GM19043 (cell line): ENCODE results near the gene NDST4.

Experiments
- ATAC-seq: cut with Tn5 transposase; IDR thresholded peaks from one replicate; pipeline ENCODE4 v1.9.1; 2021; ENCODE audit warnings: low read depth; ENCODE audit not compliant: unreplicated experiment

Gene NDST4

GRCh38 chr4:114921191-114921590 lies 192.2 kb downstream of the NDST4 start:
- no peak for ATAC-seq

DNA sequence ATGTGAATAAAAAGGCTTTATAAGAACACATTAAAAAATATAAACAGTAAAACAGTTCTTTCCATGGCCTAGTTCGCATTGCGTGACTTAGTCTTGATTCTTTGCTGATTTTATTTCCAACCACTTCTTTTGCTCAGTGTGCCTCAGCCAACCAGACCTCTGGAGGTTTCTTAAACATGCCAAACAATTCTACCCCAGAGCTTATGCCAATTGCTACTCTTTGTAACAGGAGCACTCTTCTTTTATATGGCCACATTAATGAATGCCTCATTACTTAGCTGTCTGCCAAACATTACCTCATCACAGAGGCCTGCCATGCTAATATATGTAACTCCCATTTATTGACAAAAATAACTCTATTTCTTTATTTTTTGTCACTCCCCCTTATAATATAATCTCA lies 202.3 kb downstream of the NDST4 start:
- no peak for ATAC-seq

DNA sequence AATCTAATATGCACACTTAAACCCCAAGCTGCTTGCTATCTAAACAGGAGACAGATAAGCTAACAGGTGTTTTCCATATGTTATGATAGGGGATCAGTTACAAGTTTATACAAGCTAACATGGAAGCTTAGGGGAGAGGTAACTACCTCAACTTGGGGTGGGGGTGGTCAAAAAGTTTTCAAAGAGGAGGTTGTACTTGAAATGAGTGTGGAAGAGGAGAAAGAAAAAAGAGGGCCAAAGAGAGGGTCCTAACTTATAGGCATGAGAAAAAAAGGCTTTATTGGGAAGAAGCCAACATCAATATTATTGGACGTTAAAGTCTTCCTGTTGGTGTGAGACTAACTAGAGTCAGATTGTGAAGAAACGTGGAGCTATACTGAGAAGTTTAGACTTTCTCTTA lies 205.9 kb downstream of the NDST4 start:
- ATAC-seq, result no peak

- no peak for ATAC-seq
Observed at GRCh38 chr4:114905017-114905416, 208.4 kb downstream of the NDST4 start.

DNA sequence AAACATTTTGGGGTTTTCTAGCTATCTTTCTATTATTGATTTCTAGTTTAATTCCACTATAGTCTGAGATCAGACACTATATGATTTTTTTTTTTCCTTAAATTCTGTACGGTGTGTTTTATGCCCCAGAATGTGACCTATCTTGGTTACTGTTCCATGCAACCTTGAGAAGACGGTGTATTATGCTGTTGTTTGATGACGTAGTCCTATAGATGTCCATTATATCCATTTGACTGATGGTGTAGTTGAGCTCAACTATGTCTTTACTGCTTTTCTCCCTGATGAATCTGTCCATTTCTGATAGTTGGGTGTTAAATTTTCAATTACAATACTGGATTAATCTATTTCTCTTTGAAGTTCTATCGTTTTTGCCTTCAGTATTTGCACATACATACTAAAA lies 212.5 kb downstream of the NDST4 start:
- ATAC-seq, result no peak

- ATAC-seq, result no peak
Observed at GRCh38 chr4:114890773-114891172, 222.6 kb downstream of the NDST4 start.

GRCh38 chr4:114886761-114887160 lies 226.7 kb downstream of the NDST4 start:
- no peak for ATAC-seq

- ATAC-seq, result no peak
Observed at GRCh38 chr4:114883641-114884040, 229.8 kb downstream of the NDST4 start.

GRCh38 chr4:114879916-114880669 lies 233.3 kb downstream of the NDST4 start:
- ATAC-seq, result no peak

GRCh38 chr4:114875630-114876029 lies 237.8 kb downstream of the NDST4 start:
- ATAC-seq, result no peak

DNA sequence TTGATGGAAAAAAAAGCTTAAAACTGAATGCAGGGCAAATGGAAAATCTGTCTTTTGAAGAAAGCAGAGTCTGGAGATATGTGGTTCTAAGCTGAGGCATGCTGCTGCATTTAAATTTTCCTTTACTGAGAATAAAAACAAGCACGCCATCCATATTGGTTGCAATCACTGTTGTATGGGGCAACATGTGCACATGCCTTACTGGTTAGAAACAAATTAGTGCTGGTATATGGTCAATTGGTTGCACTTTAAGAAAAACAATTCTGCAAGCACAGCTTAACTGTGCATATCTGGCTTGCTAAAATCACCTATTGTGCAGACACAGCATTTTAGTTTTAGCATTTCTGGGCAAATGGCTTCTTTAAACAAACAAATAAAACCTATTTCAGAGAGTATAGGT lies 239.1 kb downstream of the NDST4 start:
- no peak for ATAC-seq

- ATAC-seq, result no peak
Observed at GRCh38 chr4:114870987-114871386, 242.4 kb downstream of the NDST4 start.

- no peak for ATAC-seq
Observed at GRCh38 chr4:114866901-114867670, 246.3 kb downstream of the NDST4 start.

GRCh38 chr4:114864060-114864459 lies 249.4 kb downstream of the NDST4 start:
- ATAC-seq, result no peak

DNA sequence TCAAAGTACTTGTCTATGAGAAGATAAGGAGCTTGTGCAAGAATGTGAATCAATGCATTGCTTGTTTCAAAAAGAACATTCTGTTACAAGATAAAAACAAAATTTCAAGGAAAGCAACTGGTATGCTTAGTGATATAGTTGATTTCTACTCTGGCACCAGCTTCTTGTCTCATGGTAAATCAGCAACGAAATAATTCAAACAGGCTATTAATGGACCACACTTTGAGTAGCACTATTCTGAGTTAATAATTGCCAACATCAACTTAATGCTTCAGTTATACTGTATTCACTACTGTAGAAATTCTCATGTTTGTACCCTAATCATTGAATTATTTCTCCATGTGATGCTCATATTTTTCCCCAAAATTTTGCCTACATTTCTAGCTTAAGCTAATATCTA lies 252.6 kb downstream of the NDST4 start:
- no peak for ATAC-seq

- no peak for ATAC-seq
Observed at GRCh38 chr4:114857831-114858230, 255.6 kb downstream of the NDST4 start.

- no peak for ATAC-seq
Observed at GRCh38 chr4:114839986-114840385, 273.4 kb downstream of the NDST4 start.

DNA sequence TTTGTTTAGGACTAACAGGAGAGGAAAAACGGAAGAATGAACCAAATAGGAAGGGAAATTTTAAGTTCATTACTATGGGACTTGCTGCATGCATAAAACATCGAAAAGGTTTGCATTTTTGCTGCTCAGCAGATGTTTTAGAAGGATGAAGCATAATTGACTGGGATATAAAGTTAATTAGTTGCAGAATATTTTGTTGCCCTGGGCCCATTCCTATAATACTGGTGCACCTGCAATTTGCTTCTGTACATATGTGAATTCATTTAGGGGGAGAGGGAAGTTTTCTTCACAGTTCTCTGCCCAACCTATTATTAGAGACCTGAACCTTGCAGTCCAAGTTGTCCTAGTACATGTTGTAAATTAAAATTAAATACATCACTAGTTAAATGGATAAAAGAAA lies 282.8 kb downstream of the NDST4 start:
- ATAC-seq, result no peak

DNA sequence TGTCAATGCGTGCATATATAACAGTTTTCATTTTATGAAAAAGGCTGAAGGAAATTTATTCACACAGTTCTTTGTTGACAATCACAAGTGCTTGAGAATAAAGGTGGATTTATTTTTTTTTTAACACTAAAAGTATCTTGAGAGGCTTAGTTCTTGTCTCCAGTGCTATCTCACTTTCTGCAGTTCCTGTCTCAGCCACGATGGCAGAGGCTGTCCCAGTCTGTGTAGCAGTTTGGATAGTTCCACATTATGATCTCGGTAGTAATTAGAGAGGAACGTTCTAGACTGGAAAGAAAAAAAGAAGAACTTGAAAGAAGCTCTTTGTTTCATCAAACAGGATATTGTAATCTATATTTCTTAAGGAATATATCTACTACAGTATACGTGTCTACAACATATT lies 285.8 kb downstream of the NDST4 start:
- ATAC-seq, result no peak

DNA sequence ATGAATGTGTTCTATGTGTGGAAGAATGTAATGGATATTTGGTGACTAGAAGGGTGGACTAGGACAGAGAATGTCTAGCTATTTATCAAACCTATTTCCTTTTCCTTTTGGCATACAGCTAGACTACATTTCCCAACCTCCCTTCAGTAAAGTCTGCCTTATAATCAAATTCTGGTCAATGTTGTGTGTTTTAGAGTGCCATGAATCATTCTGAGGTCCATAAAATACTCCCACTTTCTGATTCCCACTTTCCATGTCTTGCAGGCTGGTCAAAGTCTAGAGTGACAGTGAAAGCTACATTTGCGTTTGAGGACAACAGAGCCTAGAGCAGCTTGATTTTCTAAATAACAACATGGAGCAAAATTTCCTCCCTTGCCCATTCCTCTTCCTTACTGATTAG lies 297.7 kb downstream of the NDST4 start:
- ATAC-seq, result no peak

DNA sequence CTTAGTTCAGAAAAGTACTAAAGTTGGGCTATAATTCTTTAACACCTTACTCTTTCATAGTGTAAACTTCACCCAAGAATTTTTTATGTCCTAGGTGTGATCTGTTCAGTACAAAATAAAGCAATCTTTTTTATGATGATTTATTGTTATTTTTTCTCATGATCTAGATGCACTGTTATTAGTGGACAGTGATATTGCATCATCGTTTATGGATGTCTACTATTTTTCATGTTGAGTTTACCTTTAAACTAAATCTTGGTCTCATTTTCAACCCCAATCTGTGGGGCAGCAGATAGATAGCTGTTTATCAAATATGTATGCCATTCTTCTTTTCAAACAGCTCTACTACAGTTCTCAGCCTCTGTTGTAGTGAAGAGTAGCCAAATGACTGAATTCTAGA lies 299.5 kb downstream of the NDST4 start:
- no peak for ATAC-seq
